ENCODE data around the gene PYGM. TPM values are rescaled to one million over a fixed set of nuclear protein-coding genes. Genes with fewer than 3 reads are reported as not detected.

The PYGM gene
- total and polyA plus RNA-seq, 2 donors (not counting 1 experiment from before 2014, with no cell fraction given) = 0.50 to 1.9 TPM

DNA sequence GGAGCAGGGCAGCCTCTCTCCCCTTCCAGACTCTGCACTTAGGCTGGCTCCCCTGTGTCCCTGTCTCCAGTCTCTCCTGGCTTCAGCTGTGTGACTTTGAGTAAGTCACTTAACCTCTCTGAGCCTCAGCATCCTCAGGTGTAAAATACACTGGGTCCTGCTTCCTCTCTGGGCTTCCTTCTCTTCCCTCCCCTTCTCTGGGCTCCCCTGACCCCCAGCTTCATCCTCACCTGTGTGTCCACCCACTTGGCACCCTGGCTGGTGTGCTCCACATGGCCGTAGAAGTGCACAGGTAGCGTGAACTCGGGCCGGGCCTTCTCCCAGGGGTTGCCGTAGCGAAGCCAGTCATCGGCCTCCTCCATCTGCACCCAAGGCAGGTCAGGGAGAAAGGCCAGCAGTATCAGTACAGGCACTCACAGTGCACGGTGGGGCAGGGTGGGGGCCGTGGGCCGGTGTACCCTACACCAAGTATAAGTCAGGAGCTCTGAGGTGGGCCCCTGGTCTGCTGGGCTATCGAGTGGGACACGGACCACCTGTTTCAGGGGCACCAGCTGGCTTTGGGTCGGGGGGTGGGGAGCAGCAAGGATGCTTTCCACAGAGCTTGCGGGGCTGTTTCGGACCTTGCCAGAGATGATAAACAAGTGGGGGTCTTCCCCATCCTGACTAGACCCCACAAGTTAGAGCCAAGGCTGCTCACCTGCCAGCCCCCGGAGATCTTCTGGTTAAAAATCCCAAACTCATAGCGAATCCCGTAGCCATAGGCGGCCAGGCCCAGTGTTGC, 2.0 kb downstream of the PYGM start:
- DNase-seq (ENCODE audit: low read depth in 2 of 2) = no peak
- no peaks in the 10 kb centered on the region for H4K20me1 ChIP-seq (ENCODE audit: control insufficient read depth, extremely low read depth, insufficient read depth, low read length)
- H3K4me2 ChIP-seq (ENCODE audit: extremely low read depth, insufficient read depth, low read length) = no peak overlapping the region
- H3K27me3 ChIP-seq (ENCODE audit: control insufficient read depth, insufficient read depth, low read length) = no peaks in the 10 kb centered on the region
- TF ChIP-seq, protein P1, sequence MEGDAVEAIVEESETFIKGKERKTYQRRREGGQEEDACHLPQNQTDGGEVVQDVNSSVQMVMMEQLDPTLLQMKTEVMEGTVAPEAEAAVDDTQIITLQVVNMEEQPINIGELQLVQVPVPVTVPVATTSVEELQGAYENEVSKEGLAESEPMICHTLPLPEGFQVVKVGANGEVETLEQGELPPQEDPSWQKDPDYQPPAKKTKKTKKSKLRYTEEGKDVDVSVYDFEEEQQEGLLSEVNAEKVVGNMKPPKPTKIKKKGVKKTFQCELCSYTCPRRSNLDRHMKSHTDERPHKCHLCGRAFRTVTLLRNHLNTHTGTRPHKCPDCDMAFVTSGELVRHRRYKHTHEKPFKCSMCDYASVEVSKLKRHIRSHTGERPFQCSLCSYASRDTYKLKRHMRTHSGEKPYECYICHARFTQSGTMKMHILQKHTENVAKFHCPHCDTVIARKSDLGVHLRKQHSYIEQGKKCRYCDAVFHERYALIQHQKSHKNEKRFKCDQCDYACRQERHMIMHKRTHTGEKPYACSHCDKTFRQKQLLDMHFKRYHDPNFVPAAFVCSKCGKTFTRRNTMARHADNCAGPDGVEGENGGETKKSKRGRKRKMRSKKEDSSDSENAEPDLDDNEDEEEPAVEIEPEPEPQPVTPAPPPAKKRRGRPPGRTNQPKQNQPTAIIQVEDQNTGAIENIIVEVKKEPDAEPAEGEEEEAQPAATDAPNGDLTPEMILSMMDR (conservative IDR thresholded peaks at IDR 0.05 in 1 of 2, IDR thresholded peaks at IDR 0.05 in 1 of 2; ENCODE audit: low read depth in 1 of 2, low read length in 2 of 2) = no peak
- TF ChIP-seq EZH2 (IDR thresholded peaks at IDR 0.05; ENCODE audit: low read length, missing control alignments) = no peak
- H3K4me3 ChIP-seq (replicated peaks in 1 of 4; ENCODE audit: control extremely low read depth in 1 of 4, insufficient read depth in 1 of 4, low read depth in 3 of 4, low read length in 4 of 4) = no peak overlapping the region
- peaks cover 15% of the 10 kb centered on the region for H3K4me1 ChIP-seq (ENCODE audit: control insufficient read depth, extremely low read depth, insufficient read depth, low read length)
- H3K9ac ChIP-seq (ENCODE audit: insufficient read depth, low read length) = no peak overlapping the region
- no peak overlapping the region for H3K27ac ChIP-seq (ENCODE audit: insufficient read depth, low read length)
- H3K9me3 ChIP-seq (ENCODE audit: control insufficient read depth, insufficient read depth, low read depth, low read length) = no peaks in the 10 kb centered on the region
- H3K79me2 ChIP-seq (ENCODE audit: control insufficient read depth, insufficient read depth, low read length) = no peaks in the 10 kb centered on the region
- peaks cover 8% of the 10 kb centered on the region for H3K36me3 ChIP-seq (ENCODE audit: control insufficient read depth, insufficient read depth, low read length)
- no peak overlapping the region for H2AFZ ChIP-seq (ENCODE audit: low read length)

DNA sequence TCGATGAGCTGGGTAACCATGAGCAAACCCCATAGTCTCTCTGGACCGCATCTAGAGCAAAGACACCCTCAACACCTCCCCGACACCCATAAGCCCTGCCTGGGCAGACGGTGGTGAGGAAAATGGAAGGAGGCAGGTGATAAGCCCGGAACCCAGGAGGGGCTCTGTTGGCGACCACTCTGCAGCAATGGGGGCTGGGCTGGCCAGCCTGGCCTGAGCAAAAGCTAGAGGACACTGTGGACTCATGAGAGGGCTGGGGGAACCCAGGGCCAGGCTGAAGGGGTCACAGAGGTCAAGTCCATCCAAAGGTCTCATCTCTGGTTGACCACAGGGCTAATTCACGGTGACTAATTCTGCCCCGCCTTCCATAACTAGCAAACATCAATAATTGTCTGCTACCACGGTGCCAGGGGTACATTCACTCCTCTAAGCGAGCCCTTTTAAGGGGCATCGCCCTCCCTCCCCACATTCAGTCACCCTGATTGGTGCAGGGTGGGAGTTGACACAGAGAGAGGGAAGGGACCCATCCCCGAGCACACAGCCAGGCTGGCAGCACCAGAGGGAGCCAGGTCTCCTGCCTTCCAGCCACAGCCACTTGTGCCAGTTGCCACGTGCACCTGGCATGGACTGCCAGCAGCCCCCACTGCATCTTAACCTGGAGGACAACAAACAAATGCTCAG, 4.0 kb downstream of the PYGM start:
- no peak for DNase-seq (ENCODE audit: low read depth in 2 of 2)

More for the DNA sequence above, 4.0 kb downstream of the PYGM start:
- Histone ChIP-seq H3K27me3 (ENCODE audit: control insufficient read depth, insufficient read depth, low read length) (no peaks in the 10 kb centered on the region), H3K4me3 (replicated peaks in 1 of 4; ENCODE audit: control extremely low read depth in 1 of 4, insufficient read depth in 1 of 4, low read depth in 3 of 4, low read length in 4 of 4) (no peak overlapping the region), H4K20me1 (ENCODE audit: control insufficient read depth, extremely low read depth, insufficient read depth, low read length) (no peaks in the 10 kb centered on the region), H3K36me3 (ENCODE audit: control insufficient read depth, insufficient read depth, low read length) (peaks cover 1% of the 10 kb centered on the region), H3K4me1 (ENCODE audit: control insufficient read depth, extremely low read depth, insufficient read depth, low read length) (peaks cover 14% of the 10 kb centered on the region), H3K27ac (ENCODE audit: insufficient read depth, low read length) (no peak overlapping the region), H3K4me2 (ENCODE audit: extremely low read depth, insufficient read depth, low read length) (no peak overlapping the region), H3K79me2 (ENCODE audit: control insufficient read depth, insufficient read depth, low read length) (no peaks in the 10 kb centered on the region), H3K9ac (ENCODE audit: insufficient read depth, low read length) (no peak overlapping the region), H2AFZ (ENCODE audit: low read length) (no peak overlapping the region), H3K9me3 (ENCODE audit: control insufficient read depth, insufficient read depth, low read depth, low read length) (no peaks in the 10 kb centered on the region)
- TF ChIP-seq, protein P1 (conservative IDR thresholded peaks at IDR 0.05 in 1 of 2, IDR thresholded peaks at IDR 0.05 in 1 of 2; ENCODE audit: low read depth in 1 of 2, low read length in 2 of 2) = no peak
- TF ChIP-seq EZH2 (IDR thresholded peaks at IDR 0.05; ENCODE audit: low read length, missing control alignments) = no peak

All from fibroblast of lung (primary cell).